CD8-positive, alpha-beta memory T cell (primary cell): Measurements from ENCODE around the gene KHNYN. TPM values are rescaled to one million over a fixed set of nuclear protein-coding genes. Genes with fewer than 3 reads are reported as not detected.
A peak's percentile ranks its signal among the peaks of the same experiment; 100 is the strongest.
"Not testable (repeated sequence)": the region's sequence is repeated elsewhere in the genome, so short reads cannot be mapped to it uniquely, and the experiment has no call there.

Experiments used
- CTCF ChIA-PET: fragments of 350-600 bp; sonication (Branson Sonifier 250); formaldehyde crosslinking; loops from one replicate; lab custom pipeline; 2021; ENCODE audit warnings: antibody characterized with exemption; lab: Charles Lee
- POLR2A ChIA-PET: fragments of 350-600 bp; sonication (Branson Sonifier 250); formaldehyde crosslinking; loops from one replicate; lab custom pipeline; 2021; ENCODE audit warnings: antibody characterized with exemption; lab: Charles Lee
- DNase-seq, 5 donors: peaks; one replicate each; pipeline versions ENCODE4 v3.0.0 to v3.0.0-alpha.2; 2020 to 2022; ENCODE audit warnings: mixed read lengths in 1 of 5
- H3K27ac ChIP-seq: one replicate; pipeline ENCODE4 v1.7.0; 2013; ENCODE audit warnings: low read depth, mild to moderate bottlenecking, low read length, moderate library complexity
- H3K27me3 ChIP-seq: 2 replicates; pipeline ENCODE4 v1.7.0; 2013; ENCODE audit warnings: low read length, mild to moderate bottlenecking; ENCODE audit not compliant: insufficient read depth, poor library complexity, severe bottlenecking
- H3K36me3 ChIP-seq: 2 replicates; pipeline ENCODE4 v1.7.0; 2013; ENCODE audit warnings: mild to moderate bottlenecking, low read length, moderate library complexity; ENCODE audit not compliant: insufficient read depth
- H3K4me1 ChIP-seq: 2 replicates; pipeline ENCODE4 v1.7.0; 2013; ENCODE audit warnings: mild to moderate bottlenecking, low read length, moderate library complexity; ENCODE audit not compliant: insufficient read depth
- H3K4me3 ChIP-seq: 2 replicates; pipeline ENCODE4 v1.7.0; 2013; ENCODE audit warnings: mild to moderate bottlenecking, low read length
- H3K9me3 ChIP-seq: 2 replicates; pipeline ENCODE4 v1.7.0; 2013; ENCODE audit warnings: mild to moderate bottlenecking, low read length
- H3K27ac Mint-ChIP-seq, 8 donors: one replicate each; pipeline ENCODE4 v1.8.0; 2020 to 2021; ENCODE audit warnings: mixed read lengths in 8 of 8, mild to moderate bottlenecking in 6 of 8, inconsistent platforms in 3 of 8, moderate library complexity in 3 of 8
- H3K27me3 Mint-ChIP-seq, 2 donors: one replicate each; pipeline ENCODE4 v1.8.0; 2020 to 2021; ENCODE audit warnings: mixed read lengths in 2 of 2, mild to moderate bottlenecking in 1 of 2, moderate library complexity in 1 of 2
- H3K36me3 Mint-ChIP-seq, 3 donors: one replicate each; pipeline ENCODE4 v1.8.0; 2020 to 2021; ENCODE audit warnings: mixed read lengths in 3 of 3, inconsistent platforms in 1 of 3, mild to moderate bottlenecking in 1 of 3
- H3K4me1 Mint-ChIP-seq, 3 donors: one replicate each; pipeline ENCODE4 v1.8.0; 2020 to 2021; ENCODE audit warnings: mixed read lengths in 3 of 3, inconsistent platforms in 1 of 3, mild to moderate bottlenecking in 1 of 3
- H3K4me3 Mint-ChIP-seq, 7 donors: one replicate each; pipeline ENCODE4 v1.8.0; 2020 to 2021; ENCODE audit warnings: mixed read lengths in 7 of 7, mild to moderate bottlenecking in 6 of 7, moderate library complexity in 4 of 7, inconsistent platforms in 2 of 7
- H3K9me3 Mint-ChIP-seq, 5 donors: one replicate each; pipeline ENCODE4 v1.8.0; 2020 to 2022; ENCODE audit warnings: mixed read lengths in 5 of 5, mild to moderate bottlenecking in 3 of 5, moderate library complexity in 2 of 5, inconsistent platforms in 1 of 5
- polyA plus RNA-seq: library from polyadenylated mRNA; unstranded; fragments of 300-500 nt; fragmentation: Illumina TruSeq; gene quantifications from one replicate; pipeline ENCODE4 v1.2.3, GENCODE V29; 2021
- total RNA-seq, 2 experiments: library from RNA; stranded (reverse); gene quantifications; one replicate each; pipeline ENCODE4 v1.2.3, GENCODE V29; 2021

The KHNYN gene
- total and polyA plus RNA-seq, 3 experiments from 2014 or later: 21.1 to 72.3 (median 68.8) TPM

DNA sequence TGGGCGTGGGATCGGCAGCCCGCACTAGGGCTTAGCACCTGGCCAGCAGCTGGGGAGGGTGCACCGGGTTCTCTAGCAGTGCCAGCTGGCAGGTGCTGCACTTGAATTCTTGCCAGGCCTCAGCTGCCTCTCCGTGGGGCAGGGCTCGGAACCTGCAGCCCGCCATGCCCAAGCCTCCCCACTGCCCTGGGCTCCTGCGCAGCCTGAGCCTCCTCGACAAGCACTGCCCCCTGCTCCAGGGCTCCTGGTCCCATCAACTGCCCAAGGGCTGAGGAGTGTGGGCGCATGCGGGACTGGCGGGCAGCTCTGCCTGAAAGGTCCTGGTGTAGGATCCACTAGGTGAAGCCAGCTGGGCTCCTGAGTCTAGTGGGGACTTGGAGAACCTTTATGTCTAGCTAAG is 43.5 kb downstream of the KHNYN start:
- H3K27ac ChIP-seq: no peak overlapping the region
- H3K36me3 ChIP-seq: no peaks in the 10 kb centered on the region
- no peaks in the 10 kb centered on the region for H3K4me1 Mint-ChIP-seq
- H3K27me3 ChIP-seq: no peaks in the 10 kb centered on the region
- H3K36me3 Mint-ChIP-seq: peaks cover 1 to 3% (median 3%) of the 10 kb centered on the region in 3 donors
- H3K9me3 ChIP-seq: no peaks in the 10 kb centered on the region
- no peaks in the 10 kb centered on the region for H3K9me3 Mint-ChIP-seq
- CTCF ChIA-PET: no interaction called here
- H3K4me1 ChIP-seq: no peaks in the 10 kb centered on the region
- no peak for DNase-seq
- POLR2A ChIA-PET: no interaction called here
- H3K4me3 Mint-ChIP-seq: no peak overlapping the region
- no peak overlapping the region for H3K4me3 ChIP-seq
- no peak overlapping the region for H3K27ac Mint-ChIP-seq
- H3K27me3 Mint-ChIP-seq: peaks cover 4 to 6% of the 10 kb centered on the region in 2 donors

DNA sequence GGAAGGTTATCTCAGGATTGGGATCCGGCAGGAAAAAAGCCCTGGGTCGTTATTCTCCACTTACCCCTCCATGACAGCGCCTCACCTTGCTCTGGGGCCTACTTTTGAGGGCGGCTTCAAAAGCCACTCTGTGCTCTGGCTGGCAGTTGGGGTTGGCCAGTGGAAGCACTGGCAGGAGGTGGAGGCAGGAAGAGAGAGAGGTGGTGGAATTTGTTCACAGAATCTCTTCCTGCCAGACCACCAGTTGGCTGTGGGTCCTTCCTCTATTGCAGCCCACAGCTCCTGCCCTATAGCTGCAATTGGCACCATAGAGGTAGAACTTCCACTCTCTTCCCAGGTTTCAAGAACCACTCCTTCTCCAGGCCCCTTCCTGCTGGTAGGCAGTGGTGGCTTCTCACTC is 45.5 kb downstream of the KHNYN start:
- no peak overlapping the region for H3K4me3 ChIP-seq
- H3K36me3 ChIP-seq: no peaks in the 10 kb centered on the region
- ChIA-PET CTCF (no interaction called here), POLR2A (no interaction called here)
- no peak for DNase-seq
- Mint-ChIP-seq H3K27ac (no peak overlapping the region), H3K9me3 (no peaks in the 10 kb centered on the region), H3K36me3 (peaks cover 1 to 3% (median 3%) of the 10 kb centered on the region in 3 donors), H3K4me3 (no peak overlapping the region), H3K27me3 (peaks cover 4 to 6% of the 10 kb centered on the region in 2 donors), H3K4me1 (no peaks in the 10 kb centered on the region)
- no peaks in the 10 kb centered on the region for H3K27me3 ChIP-seq
- no peaks in the 10 kb centered on the region for H3K9me3 ChIP-seq
- no peaks in the 10 kb centered on the region for H3K4me1 ChIP-seq
- H3K27ac ChIP-seq: no peak overlapping the region

DNA sequence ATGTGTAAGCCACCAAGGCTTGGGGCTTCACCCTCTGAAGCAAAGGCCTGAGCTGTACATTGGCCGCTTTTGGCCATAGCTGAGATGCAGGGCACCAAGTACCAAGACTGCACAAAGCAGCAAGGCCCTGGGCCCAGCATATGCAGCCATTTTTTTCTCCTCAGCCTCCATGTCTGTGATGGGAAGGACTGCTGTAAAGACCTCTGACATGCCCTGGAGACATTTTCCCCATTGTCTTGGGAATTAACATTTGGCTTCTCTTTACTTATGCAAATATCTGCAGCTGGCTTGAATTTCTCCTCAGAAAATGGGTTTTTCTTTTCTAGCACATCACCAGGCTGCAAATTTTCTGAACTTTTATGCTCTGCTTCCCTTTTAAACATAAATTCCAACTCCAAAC is 50.2 kb downstream of the KHNYN start:
- CTCF ChIA-PET, H3K27me3 ChIP-seq, H3K27ac Mint-ChIP-seq, H3K27ac ChIP-seq, H3K9me3 Mint-ChIP-seq, H3K4me3 Mint-ChIP-seq, H3K36me3 Mint-ChIP-seq, POLR2A ChIA-PET, H3K4me3 ChIP-seq, H3K36me3 ChIP-seq, H3K9me3 ChIP-seq, DNase-seq, H3K27me3 Mint-ChIP-seq: not testable (repeated sequence)
- H3K4me1 ChIP-seq: peaks cover 19% of the 10 kb centered on the region
- H3K4me1 Mint-ChIP-seq: peaks cover 22 to 26% (median 22%) of the 10 kb centered on the region in 3 donors

DNA sequence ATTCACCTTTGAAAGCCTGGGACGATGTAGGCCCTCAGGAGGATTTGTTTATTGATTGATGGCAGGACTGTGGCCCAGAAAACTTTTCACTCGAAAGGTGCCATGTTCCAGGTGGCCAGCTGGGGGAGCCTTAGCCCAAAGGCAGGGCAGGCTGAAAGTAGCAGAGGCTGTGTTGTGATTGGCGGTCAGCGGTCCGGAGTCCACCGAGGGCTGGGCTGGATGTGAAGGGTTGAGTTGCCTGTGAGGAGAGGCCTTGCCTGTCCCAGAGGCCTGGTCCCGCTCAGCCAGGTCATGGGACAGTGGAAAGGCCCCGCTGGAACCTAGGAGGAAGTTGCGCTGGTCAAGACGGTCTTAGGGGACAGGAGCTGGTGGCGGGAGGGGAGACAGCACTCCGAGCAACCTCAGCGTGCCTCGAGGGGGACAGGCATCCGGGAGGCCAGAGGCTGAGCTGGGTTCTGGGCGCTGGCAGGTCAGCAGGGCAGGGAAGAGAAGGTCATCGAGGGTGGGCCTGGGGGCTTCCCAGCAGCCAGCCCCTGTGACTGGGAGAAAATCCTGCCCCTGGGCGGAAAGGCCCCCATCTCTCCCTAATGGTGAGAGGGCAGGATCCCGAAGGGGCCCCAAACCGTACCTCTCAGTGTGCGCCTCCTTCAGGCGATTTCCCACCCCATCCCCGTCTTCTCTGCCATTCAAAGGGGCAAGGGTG is 52.0 kb downstream of the KHNYN start:
- H3K27ac ChIP-seq: no peak overlapping the region
- Mint-ChIP-seq H3K4me1 (peaks cover 22 to 26% (median 22%) of the 10 kb centered on the region in 3 donors), H3K27me3 (no peaks in the 10 kb centered on the region), H3K36me3 (peaks cover 0 to 3% (median 0%) of the 10 kb centered on the region in 3 donors), H3K4me3 (peak overlapping the region in 4 of 7 donors; percentile 41 to 86 (median 49)), H3K9me3 (no peaks in the 10 kb centered on the region), H3K27ac (peak overlapping the region in 3 of 8 donors; percentile 46 to 74 (median 68))
- ChIA-PET CTCF (interaction anchor here (1.1 to 1.7 kb wide), 2 partner anchors 9 to 651 kb away, joined by 4 read pairs; no protein-coding TSS in a partner anchor), POLR2A (no interaction called here)
- no peaks in the 10 kb centered on the region for H3K9me3 ChIP-seq
- no peak overlapping the region for H3K4me3 ChIP-seq
- peaks cover 19% of the 10 kb centered on the region for H3K4me1 ChIP-seq
- DNase-seq: peak in 4 of 5 donors; percentile 12 to 53 (median 14)
- H3K27me3 ChIP-seq: no peaks in the 10 kb centered on the region
- no peaks in the 10 kb centered on the region for H3K36me3 ChIP-seq

DNA sequence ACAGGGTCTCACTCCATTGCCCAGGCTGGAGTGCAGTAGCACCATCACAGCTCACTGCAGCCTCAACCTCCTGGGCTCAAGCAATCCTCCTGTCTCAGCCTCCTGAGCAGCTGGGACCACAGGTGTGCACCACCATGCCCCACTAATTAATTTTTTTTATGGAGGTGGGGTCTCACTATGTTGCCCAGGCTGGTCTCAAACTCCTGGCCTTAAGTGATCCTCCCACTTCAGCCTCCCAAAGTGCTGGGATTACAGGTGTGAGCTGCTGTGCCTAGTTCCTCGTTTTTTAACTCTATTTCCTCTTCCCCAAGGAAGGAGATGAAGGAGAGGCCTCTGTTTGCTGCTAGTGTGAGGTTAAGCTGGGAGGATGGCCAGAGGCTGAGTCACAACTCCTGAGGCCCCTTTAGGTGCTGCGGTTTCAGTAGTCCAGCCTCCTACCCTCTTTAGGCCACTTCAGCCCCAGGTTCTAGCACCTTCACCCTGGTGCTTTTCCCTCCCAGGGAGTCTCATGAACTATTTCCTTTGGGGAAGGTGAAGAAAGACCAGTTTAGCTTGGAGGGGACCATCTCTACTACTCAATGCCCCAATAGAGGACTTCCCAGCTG is 53.0 kb downstream of the KHNYN start:
- H3K4me3 Mint-ChIP-seq, POLR2A ChIA-PET, H3K4me3 ChIP-seq, H3K36me3 Mint-ChIP-seq, DNase-seq, H3K9me3 Mint-ChIP-seq, H3K9me3 ChIP-seq, H3K27me3 ChIP-seq, H3K27ac ChIP-seq, H3K36me3 ChIP-seq, H3K27me3 Mint-ChIP-seq: not testable (repeated sequence)
- peaks cover 19% of the 10 kb centered on the region for H3K4me1 ChIP-seq
- peaks cover 22 to 26% (median 22%) of the 10 kb centered on the region in 3 donors for H3K4me1 Mint-ChIP-seq
- H3K27ac Mint-ChIP-seq: peak overlapping the region in 1 of 8 donors; percentile 63
- CTCF ChIA-PET: interaction anchor here (1.7 kb wide), 1 partner anchor 8 kb away, joined by 4 read pairs; no protein-coding TSS in a partner anchor

DNA sequence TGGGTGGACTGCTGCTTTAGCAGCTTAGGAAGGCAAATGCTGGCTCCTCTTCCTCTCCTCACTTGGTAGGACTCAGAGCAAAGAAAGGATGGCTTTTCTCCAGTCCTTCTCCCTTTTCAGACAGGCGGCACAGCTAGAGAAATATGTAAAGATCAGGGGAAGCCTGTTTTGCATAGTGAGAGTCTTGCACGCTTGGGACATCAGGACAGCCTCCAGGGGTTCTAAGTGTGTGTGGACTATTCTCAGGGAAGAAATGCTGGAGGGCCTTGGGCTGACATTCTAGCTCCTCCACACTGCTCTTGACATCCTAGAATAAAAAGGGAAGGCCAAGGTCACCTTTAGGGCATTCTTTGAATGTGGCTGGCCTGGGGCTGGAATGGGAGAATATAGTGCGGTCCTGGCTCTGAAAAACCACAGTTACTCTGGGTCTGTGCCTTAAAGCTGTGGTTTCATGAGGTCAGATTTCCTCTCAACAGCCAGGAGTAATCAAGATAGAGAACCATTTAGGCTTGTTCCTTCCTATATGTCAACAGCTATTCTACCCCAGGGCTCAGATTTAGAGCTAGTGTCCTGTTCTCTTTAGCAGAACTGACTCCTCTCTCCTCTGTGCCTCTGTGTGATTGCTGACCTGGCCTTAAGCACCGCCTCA is 54.0 kb downstream of the KHNYN start:
- Histone ChIP-seq H3K27me3 (no peaks in the 10 kb centered on the region), H3K4me1 (peaks cover 19% of the 10 kb centered on the region), H3K9me3 (no peaks in the 10 kb centered on the region), H3K27ac (no peak overlapping the region), H3K36me3 (no peaks in the 10 kb centered on the region), H3K4me3 (no peak overlapping the region)
- POLR2A ChIA-PET: no interaction called here
- DNase-seq: peak in 1 of 5 donors; percentile 9
- Mint-ChIP-seq H3K36me3 (no peaks in the 10 kb centered on the region), H3K4me1 (peaks cover 22 to 26% (median 22%) of the 10 kb centered on the region in 3 donors), H3K27me3 (no peaks in the 10 kb centered on the region), H3K4me3 (peak overlapping the region in 2 of 7 donors; percentile 27 to 34), H3K9me3 (no peaks in the 10 kb centered on the region), H3K27ac (peak overlapping the region in 6 of 8 donors; percentile 2 to 85 (median 66))
- CTCF ChIA-PET: interaction anchor here (0.9 kb wide), 1 partner anchor 20 kb away, joined by 3 read pairs; no protein-coding TSS in a partner anchor
